Measurements from ENCODE around the gene ANKS1B.

Gene ANKS1B

DNA sequence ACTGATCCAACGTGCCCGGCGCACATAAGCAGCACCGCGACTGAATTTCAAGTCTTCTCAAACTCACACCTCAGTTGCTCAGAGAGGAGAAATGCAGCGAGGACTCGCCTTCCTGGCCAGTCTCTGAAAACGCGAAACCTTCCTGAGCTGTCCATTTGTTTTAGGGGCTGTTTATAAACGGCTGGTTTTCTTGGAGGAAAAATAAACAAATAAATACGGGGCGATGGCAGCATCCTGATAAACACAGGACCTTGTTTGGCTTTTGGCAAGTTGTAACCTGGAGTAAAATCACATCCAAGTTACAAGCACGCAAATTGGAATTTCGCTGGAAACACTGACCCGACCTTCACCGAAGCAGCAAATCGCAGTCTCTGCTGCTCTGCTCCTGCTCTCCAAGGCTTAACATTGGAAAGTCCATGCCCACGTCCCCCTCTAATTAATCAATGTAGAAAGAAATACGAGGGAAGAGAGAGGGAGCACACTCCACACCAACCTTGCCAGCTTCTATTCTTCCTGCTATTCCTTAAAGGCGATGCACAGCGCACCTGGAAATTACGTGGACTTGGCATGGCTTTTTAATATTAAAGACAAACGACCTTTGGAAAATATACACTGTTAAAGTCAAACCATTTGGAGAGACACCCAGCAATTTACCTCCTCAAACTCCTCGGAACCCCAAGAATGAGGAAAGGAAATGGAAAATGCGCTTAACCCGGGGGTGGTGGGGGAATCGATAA is 1090.9 kb downstream of the ANKS1B start:
- DNase-seq (ENCODE audit: low read depth), result no peak
- TF ChIP-seq, protein P1, sequence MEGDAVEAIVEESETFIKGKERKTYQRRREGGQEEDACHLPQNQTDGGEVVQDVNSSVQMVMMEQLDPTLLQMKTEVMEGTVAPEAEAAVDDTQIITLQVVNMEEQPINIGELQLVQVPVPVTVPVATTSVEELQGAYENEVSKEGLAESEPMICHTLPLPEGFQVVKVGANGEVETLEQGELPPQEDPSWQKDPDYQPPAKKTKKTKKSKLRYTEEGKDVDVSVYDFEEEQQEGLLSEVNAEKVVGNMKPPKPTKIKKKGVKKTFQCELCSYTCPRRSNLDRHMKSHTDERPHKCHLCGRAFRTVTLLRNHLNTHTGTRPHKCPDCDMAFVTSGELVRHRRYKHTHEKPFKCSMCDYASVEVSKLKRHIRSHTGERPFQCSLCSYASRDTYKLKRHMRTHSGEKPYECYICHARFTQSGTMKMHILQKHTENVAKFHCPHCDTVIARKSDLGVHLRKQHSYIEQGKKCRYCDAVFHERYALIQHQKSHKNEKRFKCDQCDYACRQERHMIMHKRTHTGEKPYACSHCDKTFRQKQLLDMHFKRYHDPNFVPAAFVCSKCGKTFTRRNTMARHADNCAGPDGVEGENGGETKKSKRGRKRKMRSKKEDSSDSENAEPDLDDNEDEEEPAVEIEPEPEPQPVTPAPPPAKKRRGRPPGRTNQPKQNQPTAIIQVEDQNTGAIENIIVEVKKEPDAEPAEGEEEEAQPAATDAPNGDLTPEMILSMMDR (conservative IDR thresholded peaks at IDR 0.05; ENCODE audit: low read depth, low read length), result no peak
- no peak overlapping the region for H3K4me3 ChIP-seq (ENCODE audit: low read depth, low read length)

DNA sequence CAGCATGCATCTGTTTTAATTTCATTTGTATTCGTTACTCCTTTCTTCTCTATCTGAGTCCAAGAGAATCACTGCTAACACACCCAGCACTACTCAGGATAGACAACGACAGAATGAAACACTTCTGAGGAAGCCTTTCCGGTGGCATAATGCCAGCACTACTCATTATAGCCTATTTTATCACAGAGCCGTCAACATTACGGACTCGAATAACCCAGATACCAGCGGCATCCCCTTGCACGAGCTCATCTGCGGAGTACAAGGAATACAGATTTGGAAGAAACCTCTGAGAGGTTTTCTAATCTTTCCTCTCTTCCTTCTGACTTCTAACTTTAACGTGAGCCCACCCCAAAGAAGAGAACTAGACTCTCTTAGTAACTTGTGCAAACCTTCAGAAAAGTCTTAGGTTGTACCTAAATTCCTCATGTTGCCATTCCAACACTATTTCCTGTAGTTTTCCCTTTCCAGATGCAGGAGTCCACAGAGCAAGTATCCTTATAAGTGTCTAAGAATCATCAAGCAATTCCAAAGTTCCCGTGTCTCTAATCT is 1091.5 kb downstream of the ANKS1B start:
- no peak for DNase-seq (ENCODE audit: low read depth)
- no peak overlapping the region for H3K4me3 ChIP-seq (ENCODE audit: low read depth, low read length)
- TF ChIP-seq, protein P1 (conservative IDR thresholded peaks at IDR 0.05; ENCODE audit: low read depth, low read length), result no peak

DNA sequence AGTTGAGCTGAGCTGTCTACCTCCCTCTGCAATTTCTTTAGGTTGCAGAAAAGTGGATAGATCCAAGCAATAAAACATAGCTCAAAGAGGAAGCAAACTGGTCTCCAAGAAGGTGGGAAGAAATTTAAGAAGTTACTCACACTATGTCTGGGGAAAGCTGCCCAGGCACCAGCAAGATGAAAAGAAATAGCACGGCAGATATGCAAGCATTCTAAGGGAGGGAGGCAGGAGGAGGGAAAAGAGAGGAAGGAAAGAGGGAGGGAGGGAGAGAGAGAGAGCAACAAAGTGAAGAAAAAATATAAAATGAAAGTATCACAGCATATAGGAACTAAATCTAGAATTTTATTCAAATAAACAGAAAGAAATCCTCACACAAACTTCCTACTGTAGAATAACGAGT is 1099.0 kb downstream of the ANKS1B start:
- no peak overlapping the region for H3K4me3 ChIP-seq (ENCODE audit: low read depth, low read length)

DNA sequence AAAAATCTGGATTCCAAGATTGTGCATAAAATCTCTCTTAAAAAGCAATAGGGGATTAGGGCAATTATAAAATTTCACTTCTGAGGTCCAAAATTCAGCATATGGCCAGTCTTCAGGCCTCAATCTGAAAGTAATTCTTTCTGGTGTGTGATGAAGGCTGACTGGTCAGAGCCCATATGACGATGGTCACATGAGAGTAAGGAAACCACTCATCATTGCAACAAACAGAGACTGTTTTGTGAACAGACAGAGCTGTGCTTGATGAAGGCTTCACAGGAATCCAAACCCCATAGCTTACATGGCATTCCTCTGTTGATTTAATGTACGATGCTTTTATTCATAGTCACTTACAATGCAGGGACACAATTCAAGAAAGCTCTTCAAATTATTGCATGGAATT is 1101.5 kb downstream of the ANKS1B start:
- no peak overlapping the region for H3K4me3 ChIP-seq (ENCODE audit: low read depth, low read length)
- DNase-seq (ENCODE audit: low read depth), result no peak
- TF ChIP-seq, protein P1 (conservative IDR thresholded peaks at IDR 0.05; ENCODE audit: low read depth, low read length), result no peak

More for the DNA sequence above, 1099.0 kb downstream of the ANKS1B start:
- no peak for DNase-seq (ENCODE audit: low read depth)
- TF ChIP-seq, protein P1 (conservative IDR thresholded peaks at IDR 0.05; ENCODE audit: low read depth, low read length), result no peak

DNA sequence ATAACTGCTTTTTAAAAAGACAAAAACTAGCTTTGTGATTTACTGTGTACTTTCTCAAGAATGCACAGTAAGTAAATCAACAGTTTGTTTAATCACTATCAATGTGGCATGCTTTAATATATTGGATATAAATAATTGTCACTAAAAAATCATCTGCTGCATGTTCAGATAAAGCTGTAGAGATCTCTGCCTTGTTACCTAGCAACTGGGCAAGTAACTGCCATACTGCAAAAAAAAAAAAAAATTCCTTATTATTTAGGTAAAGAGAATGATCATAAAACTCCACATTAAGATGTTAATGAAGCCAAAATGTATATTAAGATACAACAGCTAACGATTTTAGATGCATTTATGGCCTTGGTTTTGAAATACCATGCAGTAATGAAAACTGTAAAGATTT is 1102.2 kb downstream of the ANKS1B start:
- no peak for DNase-seq (ENCODE audit: low read depth)
- TF ChIP-seq, protein P1 (conservative IDR thresholded peaks at IDR 0.05; ENCODE audit: low read depth, low read length), result no peak
- H3K4me3 ChIP-seq (ENCODE audit: low read depth, low read length), result no peak overlapping the region

DNA sequence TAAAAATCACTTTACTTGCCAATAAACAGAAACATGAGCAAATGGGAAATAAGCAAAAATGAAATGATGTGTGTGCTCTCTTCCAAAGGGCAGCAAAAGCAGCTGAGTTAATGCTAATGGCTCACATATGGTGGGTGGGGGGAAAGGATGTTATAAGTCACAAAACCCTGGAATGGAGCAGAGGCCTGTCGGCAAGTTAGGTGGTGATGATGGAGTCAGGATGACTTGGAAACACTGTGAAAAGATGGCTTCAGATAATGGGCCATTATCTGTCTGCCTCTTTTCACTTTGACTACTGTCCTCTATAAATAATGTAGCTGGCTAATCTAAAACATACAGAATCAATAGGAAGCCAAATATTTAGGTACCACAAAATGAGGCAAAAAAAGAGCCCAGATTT is 1111.0 kb downstream of the ANKS1B start:
- H3K4me3 ChIP-seq (ENCODE audit: low read depth, low read length), result no peak overlapping the region
- TF ChIP-seq, protein P1 (conservative IDR thresholded peaks at IDR 0.05; ENCODE audit: low read depth, low read length), result no peak
- no peak for DNase-seq (ENCODE audit: low read depth)

DNA sequence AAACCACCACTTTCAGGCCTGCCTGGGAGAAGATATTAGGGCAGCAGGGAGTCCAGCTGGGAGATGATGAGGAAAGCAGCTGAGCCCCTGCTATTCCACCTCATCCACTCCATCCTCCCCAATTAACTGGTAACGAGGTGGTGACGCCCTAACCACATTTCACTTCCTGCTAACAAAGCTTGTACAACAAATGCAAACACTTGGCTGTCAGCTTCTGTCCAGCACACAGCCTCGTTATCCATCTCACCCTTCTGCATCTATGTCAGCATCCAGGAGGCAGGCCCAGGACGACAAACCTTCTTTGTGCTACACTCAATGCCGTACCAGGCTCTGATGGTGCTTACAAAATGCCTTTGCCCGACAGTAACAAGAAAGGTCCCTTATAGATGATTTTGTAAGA is 1114.2 kb downstream of the ANKS1B start:
- no peak for DNase-seq (ENCODE audit: low read depth)
- no peak overlapping the region for H3K4me3 ChIP-seq (ENCODE audit: low read depth, low read length)
- TF ChIP-seq, protein P1 (conservative IDR thresholded peaks at IDR 0.05; ENCODE audit: low read depth, low read length), result no peak

Measured in choroid plexus epithelial cell (primary cell).